GM12892 (cell line): ENCODE data around the gene IGFLR1.

Source experiments
- POLR2AphosphoS5 ChIP-seq: IDR thresholded peaks from 2 replicates; pipeline ENCODE4 v1.6.1; 2011; ENCODE audit warnings: low read depth, low read length, control low read depth
- TAF1 ChIP-seq: IDR thresholded peaks from 2 replicates; pipeline ENCODE4 v1.6.1; 2011; ENCODE audit warnings: low read depth, mild to moderate bottlenecking, control low read depth, low read length, borderline replicate concordance

GRCh38 chr19:35692010-35692409, 50.2 kb downstream of the IGFLR1 start:
- TF ChIP-seq POLR2AphosphoS5 = no peak
- no peak for TF ChIP-seq TAF1
